SK-N-SH (cell line): ENCODE measurements around the gene ANKMY1.

Source experiments
- CTCF ChIP-seq: fragments of 200-600 bp; sonication (generic); IDR thresholded peaks from 2 replicates; pipeline ENCODE4 v1.6.1; 2017; ENCODE audit warnings: antibody characterized with exemption, mild to moderate bottlenecking, moderate library complexity
- EP300 ChIP-seq, 2 experiments: IDR thresholded peaks; 2 replicates each; pipeline versions ENCODE4 v1.4.0 to v1.6.1; 2012; ENCODE audit warnings: borderline replicate concordance in 1 of 2, low read depth in 1 of 2, low read length in 1 of 2
- FOXJ3 ChIP-seq: sonication (generic); formaldehyde crosslinking; IDR thresholded peaks from 2 replicates; pipeline ENCODE4 v1.5.1; 2020; ENCODE audit warnings: mild to moderate bottlenecking, missing genetic modification reagents
- FOXM1 ChIP-seq: IDR thresholded peaks from 2 replicates; pipeline ENCODE4 v1.4.0; 2012; ENCODE audit warnings: low read depth, mild to moderate bottlenecking
- NFIC ChIP-seq: IDR thresholded peaks from 2 replicates; pipeline ENCODE4 v1.4.0; 2012; ENCODE audit warnings: borderline replicate concordance
- PBX3 ChIP-seq: IDR thresholded peaks from 2 replicates; pipeline ENCODE4; 2012
- POLR2AphosphoS5 ChIP-seq: IDR thresholded peaks from 2 replicates; pipeline ENCODE4 v1.6.1; 2012; ENCODE audit warnings: low read depth, low read length
- RAD21 ChIP-seq: IDR thresholded peaks from 2 replicates; pipeline ENCODE4 v1.6.1; 2012; ENCODE audit warnings: mild to moderate bottlenecking, low read length
- REST ChIP-seq: IDR thresholded peaks from 2 replicates; pipeline ENCODE4 v1.6.1; 2012; ENCODE audit warnings: mild to moderate bottlenecking, low read depth, low read length, moderate library complexity
- USF1 ChIP-seq: IDR thresholded peaks from 2 replicates; pipeline ENCODE4 v1.4.0; 2012; ENCODE audit warnings: low read depth, borderline replicate concordance

- TF ChIP-seq POLR2AphosphoS5 (no peak), USF1 (no peak), RAD21 (no peak), CTCF (no peak), EP300 (IDR thresholded peaks at IDR 0.05; ENCODE audit: borderline replicate concordance in 1 of 2, low read depth in 1 of 2, low read length in 1 of 2) (no peak), REST (no peak), NFIC (no peak), FOXM1 (no peak), PBX3 (no peak), FOXJ3 (CRISPR knock-in tag) (no peak)
Observed at GRCh38 chr2:240464514-240465241, 93.1 kb downstream of the ANKMY1 start.
